OCI-LY7 (cell line): ENCODE measurements around the gene CHRNB2.

Experiments
- CTCF ChIP-seq: fragments of 200-600 bp; sonication (generic); conservative IDR thresholded peaks from 2 replicates; pipeline ENCODE4 v1.5.1; 2014; ENCODE audit warnings: mild to moderate bottlenecking, antibody characterized with exemption, low read length, moderate library complexity, mixed read lengths
- EZH2phosphoT487 ChIP-seq: fragments of 200-600 bp; sonication (generic); IDR thresholded peaks from 2 replicates; pipeline ENCODE4 v1.6.1; 2018; ENCODE audit warnings: low read depth, borderline replicate concordance, mild to moderate bottlenecking, mixed run types, antibody characterized with exemption, low read length, moderate library complexity, mixed read lengths

DNA sequence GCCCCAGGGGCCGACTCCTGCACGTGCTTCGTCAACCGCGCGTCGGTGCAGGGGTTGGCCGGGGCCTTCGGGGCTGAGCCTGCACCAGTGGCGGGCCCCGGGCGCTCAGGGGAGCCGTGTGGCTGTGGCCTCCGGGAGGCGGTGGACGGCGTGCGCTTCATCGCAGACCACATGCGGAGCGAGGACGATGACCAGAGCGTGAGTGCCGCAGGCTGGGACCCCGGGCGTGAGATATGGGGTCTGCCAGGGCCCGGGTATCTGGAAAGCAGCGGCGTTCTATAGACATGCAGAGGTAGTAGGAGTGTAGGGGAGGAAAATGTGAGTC lies 4.3 kb downstream of the CHRNB2 start:
- TF ChIP-seq CTCF (no peak), EZH2phosphoT487 (no peak)
